Hepatic stellate cell (primary cell): ENCODE measurements around the gene ANKHD1.

Experiments used
- DNase-seq: peaks from one replicate; pipeline ENCODE4 v3.0.0; 2011; ENCODE audit warnings: low spot score

The ANKHD1 gene

DNA sequence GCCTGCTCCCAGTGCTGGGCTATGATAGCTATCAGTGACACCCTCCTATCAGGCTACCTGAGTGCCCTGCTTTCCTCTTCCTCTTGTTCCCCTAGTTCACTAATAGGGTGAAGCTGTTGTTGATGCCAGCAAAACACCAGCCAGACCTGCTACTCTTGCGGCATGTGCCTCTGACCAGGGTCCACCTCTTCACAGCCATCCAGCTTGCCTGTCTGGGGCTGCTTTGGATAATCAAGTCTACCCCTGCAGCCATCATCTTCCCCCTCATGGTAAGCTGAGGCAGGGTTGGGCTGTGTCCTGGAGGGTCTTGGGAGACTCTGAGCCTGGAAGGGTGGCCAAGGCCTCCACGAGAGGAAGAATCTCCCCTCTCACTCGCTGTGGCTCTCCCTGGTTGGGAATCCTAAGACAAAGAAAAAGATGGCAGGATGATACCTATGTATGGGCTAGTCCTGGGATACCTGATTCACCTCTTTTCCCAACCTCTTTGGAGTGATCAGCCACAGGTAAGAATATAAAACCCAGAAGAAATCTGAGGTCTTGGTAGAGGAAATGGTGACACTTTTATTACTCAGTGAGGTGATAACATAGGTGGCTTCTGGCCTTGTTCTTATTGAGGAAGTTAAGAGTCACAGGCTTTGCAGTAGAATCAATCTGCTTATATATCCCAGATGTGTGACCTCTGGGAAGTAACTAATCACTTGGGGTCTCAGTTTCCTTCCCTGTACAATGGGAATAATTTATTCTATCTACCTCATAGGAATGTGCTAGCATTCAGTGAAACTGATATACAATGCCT lies 30.1 kb upstream of the ANKHD1 start:
- DNase-seq, result no peak

DNA sequence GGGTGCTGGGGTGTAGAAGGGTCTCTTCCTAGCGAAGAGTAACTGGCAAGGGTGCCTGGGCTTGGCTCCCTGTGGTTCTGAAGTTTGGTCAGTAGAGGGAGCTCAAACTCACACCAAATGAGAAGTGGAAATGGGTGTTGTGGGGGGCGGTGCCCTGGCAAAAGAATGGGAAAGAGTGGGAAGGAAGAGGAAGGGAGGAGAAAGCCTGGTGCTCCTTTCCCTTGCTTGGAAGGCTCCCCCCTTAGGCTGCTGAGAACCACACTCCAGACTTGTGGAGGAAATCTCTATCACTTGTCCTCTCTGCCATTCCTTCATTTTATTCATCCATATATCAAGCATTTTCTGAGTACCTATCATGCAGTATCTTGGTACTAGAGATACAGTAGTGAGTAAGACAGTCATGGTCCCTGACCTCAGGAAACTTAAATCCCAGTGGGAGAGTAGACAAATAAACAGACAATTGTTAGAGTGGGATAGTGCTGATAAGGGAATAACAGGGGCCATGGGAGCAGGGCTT lies 28.6 kb upstream of the ANKHD1 start:
- peak; percentile 69 for DNase-seq

DNA sequence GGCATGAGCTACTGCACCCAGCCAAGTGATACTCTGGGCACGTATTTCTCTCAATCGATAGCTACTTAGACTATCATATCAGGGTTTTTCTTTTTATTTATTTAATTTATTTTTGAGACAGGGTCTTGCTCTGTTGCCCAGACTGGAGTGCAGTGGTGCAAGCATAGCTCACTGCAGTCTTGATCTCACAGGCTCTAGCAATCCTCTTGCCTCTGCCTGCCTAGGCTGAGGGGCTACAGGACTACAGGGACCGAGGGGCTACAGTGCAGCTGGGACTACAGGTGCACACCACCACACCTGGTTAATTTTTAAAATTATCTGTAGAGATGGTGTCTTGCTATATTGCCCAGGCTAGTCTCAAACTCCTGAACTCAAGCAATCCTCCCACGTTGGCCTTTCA lies 20.3 kb upstream of the ANKHD1 start:
- no peak for DNase-seq

- no peak for DNase-seq
These were observed 19.7 kb upstream of the ANKHD1 start for GRCh38 chr5:140381972-140382371.

DNA sequence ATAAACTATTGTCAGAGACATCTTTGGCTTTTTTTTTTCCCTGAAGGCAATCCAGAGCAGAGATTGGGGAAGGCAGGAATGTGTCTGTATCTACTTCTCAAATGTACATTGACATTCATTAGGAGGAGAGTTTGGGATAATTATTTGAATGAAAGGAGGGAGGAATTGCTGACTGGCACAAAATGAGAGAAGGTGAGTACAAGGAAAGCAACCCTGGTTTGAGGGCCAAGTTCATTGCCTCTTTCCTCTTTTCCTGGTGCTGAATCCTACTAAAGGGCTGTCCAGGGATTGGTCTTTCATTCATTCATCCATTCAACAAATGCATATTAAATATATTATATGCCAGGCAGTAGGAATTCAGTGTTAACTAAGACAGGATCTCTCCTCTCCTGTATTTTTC lies 18.8 kb upstream of the ANKHD1 start:
- DNase-seq, result no peak

- no peak for DNase-seq
These were observed 18.3 kb upstream of the ANKHD1 start for GRCh38 chr5:140383300-140383699.

GRCh38 chr5:140388052-140388451 lies 13.6 kb upstream of the ANKHD1 start:
- DNase-seq, result no peak

- no peak for DNase-seq
These were observed 10.3 kb upstream of the ANKHD1 start for GRCh38 chr5:140391312-140391711.

- DNase-seq, result no peak
These were observed 9.9 kb upstream of the ANKHD1 start for GRCh38 chr5:140391732-140392131.

GRCh38 chr5:140393738-140394137 lies 7.9 kb upstream of the ANKHD1 start:
- DNase-seq, result no peak

DNA sequence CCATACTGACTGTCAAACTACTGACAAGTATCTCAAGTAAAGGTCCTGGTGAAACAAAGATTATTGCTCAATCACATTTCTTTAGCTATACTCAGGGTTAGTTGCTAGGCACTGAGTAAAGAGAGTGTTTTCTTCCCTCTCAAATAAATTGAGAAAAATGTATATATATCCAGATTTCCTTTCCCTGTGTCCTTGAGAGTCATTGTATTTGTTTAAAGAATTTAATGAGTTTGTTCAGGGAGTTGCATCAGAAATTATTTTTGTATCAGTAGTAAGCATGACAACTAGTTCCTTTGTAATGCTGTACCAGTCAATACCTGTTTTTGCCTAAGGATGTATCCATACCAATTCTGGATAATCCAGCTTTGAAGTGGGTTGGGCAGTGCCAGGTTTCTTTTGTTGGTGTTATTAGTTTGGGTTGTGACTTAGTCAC lies 3.2 kb upstream of the ANKHD1 start:
- no peak for DNase-seq

DNA sequence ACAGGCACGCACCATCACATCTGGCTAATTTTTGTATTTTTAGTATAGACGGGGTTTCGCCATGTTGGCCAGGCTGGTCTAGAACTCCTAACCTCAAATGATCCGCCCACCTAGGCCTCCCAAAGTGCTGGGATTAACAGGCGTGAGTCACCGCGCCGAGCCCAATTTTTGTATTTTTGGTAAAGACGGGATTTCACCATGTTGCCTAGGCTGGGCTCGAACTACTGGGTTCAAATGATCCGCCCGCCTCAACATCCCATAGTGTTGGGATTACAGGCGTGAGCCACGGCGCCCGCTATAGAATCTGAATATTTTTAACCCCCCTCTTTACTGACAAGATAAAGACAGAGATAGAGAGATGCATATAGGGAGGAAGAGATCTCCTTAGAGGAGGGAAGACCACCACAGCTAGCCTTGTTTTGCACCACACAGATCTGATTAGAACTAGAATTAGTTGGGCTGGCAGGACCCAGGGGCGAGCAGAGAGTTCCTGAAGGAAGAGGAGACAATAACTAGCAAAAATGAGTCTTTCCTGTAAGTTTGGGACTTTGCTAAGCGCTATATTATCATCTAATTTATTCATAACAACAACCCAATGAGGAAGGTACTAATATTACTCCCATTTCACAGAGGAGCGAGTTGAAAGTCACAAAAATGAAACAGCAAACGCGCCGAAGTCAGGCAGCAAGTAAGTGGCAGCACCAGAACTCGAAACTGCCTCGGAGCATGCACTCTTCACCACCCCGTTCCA lies 1.5 kb upstream of the ANKHD1 start:
- no peak for DNase-seq

DNA sequence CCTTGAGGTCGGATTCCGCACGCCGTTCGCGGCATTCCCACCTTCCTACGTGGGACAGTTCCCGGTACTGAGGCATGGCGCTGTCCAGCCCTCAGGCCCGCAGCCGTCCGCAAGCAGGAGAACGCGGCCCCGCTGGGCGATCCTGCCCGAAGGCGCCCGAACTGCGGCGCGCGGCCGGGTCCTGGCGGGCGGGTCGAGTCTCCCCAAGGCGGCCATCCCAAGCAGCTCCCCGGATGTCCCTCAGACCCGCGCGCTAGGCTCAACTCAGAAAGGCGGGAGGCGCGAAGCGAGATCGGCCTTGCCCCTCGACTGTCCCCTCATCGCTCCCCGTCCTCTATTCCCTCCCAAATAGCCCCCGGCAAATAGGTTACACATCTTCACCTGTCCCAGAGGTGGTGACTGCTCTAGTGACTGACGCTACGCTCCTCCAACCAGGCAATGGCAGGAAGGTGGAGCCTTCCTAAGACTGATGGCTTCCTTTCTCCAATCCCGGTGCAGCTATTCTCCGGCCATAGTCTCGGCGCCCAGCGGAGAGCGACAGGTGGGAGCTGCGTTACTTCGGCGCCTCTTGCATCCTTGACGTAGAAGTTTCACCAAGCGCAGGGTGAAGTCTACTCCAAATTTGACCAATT lies 787 bp upstream of the ANKHD1 start:
- DNase-seq, result peak; percentile 94

- DNase-seq, result peak; percentile 29
These were observed 833 bp downstream of the ANKHD1 start for GRCh38 chr5:140402258-140403074.

DNA sequence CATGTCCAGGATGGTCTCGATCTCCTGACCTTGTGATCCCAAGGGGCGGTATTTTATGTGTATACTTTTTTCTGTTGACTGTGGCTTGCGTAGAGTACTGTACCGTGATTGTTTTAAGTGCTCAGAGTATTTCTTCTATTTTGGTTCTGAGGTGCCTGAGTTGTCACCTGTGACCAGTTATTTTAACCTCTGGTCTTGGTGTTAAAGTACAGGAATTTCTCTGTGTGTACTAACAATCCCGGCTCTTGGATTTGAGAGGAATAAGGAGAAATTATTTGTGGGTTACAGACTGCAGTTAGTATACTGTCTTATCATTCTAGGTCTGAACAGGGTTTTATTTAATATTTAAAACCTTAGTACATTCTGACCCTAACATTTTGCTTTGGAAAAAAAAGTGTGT lies 2.0 kb downstream of the ANKHD1 start:
- no peak for DNase-seq

DNA sequence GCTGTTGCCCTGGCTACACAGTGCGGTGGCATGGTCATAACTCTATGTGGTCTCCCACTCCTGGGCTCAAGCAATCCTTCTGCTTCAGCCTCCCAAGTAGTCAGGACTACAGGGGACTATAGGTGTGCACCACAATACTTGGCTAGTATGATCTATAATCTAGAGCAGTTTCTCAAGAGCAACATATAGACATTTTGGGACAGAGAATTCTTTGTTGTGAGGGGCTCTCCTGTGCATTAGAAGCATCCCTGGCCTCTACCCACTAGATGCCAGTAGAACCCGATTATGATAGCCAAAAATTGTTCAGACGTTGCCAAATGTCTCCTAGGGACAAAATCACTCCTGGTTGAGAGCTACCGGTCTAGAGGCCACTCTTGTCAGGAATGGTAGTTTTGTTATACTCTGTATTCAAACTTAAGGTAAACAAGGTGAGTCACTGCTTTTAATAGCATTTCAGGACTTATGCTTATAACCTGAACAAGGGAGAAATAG lies 7.2 kb downstream of the ANKHD1 start:
- DNase-seq, result no peak

DNA sequence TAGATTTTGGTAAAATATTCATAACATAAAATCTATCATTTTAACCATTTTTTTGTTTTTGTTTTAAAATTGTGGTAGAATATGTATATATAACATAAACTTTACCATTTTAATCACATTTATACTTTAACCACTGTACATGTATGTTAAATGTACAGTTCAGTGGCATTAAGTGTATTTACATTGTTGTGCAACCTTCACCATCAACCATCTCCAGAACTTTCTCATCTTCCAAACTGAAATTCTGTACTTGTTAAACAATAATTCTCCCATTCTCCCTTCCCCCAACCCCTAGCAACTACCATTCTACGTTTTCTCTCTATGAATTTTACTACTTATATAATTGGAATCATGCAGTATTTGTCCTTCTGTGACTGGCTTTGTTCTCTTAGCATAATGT lies 11.6 kb downstream of the ANKHD1 start:
- DNase-seq, result no peak

- no peak for DNase-seq
These were observed 15.6 kb downstream of the ANKHD1 start for GRCh38 chr5:140417235-140417634.

DNA sequence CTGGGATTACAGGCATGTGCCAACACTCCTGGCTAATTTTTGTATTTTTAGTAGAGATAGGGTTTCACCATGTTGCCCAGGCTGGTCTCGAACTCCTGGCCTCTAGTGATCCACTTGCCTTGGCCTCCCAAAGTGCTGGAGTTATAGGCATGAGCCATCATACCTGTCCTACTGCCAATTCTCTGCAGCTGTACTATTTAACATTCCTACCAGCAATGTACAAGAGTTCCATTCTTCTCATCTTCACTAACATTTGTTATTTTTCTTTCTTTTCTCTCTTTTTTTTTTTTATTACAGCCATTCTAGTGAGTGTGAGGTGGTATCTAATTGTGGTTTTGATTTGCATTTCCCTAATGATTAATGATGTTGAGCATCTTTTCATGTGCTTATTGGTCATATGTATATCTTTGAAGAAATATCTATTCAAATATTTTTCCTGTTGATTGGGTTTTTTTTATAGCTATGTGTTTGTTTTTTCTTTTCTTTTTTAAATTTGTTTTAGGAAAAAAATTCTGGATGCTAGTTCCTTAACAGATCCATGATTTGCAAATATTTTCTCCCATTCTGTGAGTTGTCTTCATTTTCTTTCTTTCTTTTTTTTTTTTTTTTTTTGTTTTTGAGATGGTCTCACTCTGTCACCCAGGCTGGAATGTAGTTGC lies 17.4 kb downstream of the ANKHD1 start:
- DNase-seq, result no peak

- no peak for DNase-seq
These were observed 18.6 kb downstream of the ANKHD1 start for GRCh38 chr5:140420226-140420570.

GRCh38 chr5:140420665-140421361 lies 19.2 kb downstream of the ANKHD1 start:
- no peak for DNase-seq
